Stimulated activated CD8-positive, alpha-beta memory T cell treated with anti-CD3 and anti-CD28 coated beads, Interleukin-2, amount 100 ng/mL, for 1 hour (primary cell): Measurements from ENCODE around the gene PPM1G.
A peak's percentile ranks its signal among the peaks of the same experiment; 100 is the strongest.

ENCODE experiments used
- DNase-seq, 2 donors: peaks; one replicate each; pipeline ENCODE4 v3.0.0-alpha.2; 2020; ENCODE audit warnings: low read depth in 2 of 2

The PPM1G gene

DNA sequence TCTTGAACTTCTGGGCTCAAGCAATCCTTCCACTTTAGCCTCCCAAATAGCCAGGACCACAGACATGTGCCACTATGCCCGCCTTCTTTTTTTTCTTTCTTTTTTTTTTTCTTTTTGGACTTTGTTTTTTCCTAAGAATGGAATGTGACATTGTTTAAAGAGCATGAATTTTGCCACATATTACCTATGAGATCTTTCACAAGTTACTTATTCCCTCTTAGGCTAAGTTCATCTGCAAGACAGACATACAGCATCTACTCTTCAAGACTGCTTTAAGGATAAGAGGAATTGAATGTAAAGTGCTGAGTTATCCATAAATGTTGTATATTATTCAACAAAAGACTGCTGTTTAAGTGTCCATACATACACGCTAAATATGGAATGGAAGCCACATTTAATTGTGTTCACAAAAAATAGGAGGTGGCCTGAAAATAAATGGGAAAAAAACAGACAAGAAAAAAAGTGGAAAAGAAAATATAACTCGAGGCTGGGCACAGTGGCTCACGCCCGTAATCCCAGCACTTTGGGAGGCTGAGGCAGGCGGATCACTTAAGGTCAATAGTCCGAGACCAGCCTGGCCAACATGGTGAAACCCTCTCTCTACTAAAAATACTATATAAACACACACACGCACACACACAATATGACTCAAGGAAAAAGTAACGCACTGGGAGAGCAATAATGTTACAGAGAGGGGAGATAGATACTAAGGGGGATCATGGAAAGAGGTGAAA is 3.2 kb upstream of the PPM1G start:
- no peak for DNase-seq

DNA sequence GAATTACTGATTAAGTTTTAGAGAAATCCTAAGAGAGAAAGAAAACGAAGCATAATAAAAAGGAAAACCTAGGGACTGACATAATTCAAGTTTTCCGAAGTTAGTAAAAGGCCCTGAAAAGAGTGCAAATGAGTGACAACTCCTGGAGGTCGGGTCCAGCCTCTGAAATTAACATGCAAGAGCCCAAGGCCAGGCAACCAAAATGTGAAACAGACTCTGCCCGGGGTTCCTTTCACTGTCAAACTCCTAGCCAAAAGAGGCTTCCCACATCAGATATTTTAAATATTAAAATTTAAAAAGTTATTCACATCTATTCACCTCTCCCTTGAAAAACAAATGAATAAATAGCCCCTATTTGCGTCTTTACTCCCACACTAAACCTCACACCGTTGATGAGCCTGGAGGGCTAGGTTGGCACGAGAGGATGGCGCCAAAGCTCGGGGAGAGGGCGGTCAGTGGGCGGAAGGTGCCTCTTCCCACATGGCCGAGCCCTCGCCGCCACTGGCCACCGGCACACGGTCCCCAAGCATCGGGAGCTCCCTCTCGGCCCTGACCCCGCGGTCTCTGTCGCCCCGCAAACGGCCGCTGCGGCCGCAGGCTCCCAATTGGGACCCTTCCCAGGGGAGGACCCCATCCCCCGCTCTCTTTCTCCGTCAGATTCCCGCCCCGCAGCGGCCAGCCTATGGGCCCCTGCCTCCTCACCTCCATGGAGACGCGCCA is 630 bp downstream of the PPM1G start:
- no peak for DNase-seq

GRCh38 chr2:27407798-27408491 is 1.4 kb downstream of the PPM1G start:
- DNase-seq = no peak

- no peak for DNase-seq
Observed at GRCh38 chr2:27400348-27401135, 8.8 kb downstream of the PPM1G start.

DNA sequence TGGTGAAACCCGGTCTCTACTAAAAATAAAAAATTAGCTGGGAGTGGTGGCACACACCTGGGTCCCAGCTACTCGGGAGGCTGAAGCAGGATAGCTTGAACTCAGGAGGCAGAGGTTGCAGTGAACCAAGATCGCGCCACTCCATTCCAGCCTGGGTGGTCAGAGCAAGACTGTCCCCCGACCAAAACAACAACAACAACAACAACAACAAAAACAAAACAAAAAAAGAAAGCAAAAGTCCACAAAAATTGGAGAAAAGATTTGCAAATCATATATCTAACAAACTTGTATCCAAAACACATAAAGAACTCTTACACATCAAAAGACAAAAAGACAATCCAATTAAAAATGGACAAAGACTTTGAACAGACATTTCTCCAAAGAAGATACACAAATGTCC is 10.4 kb downstream of the PPM1G start:
- no peak for DNase-seq

DNA sequence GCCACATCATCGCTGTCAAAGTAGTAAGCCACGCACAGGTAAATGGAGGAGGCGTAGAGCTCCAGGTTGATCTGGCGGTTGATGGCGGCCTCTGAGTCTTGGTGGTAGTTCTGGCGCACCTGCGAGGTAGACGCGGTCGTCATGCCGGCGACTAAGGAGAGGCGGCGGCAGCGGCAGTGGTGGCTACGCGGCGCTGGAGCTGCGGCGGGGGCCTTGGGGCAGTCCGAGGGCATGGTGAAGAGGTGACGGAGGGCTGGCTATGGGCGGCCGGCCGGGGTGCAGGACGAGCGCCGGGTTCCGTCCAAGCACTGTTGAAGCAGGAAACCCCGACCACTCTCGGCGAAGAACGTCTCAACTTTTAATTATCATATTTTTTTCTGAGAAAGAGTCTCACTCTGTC is 16.2 kb downstream of the PPM1G start:
- DNase-seq = no peak

DNA sequence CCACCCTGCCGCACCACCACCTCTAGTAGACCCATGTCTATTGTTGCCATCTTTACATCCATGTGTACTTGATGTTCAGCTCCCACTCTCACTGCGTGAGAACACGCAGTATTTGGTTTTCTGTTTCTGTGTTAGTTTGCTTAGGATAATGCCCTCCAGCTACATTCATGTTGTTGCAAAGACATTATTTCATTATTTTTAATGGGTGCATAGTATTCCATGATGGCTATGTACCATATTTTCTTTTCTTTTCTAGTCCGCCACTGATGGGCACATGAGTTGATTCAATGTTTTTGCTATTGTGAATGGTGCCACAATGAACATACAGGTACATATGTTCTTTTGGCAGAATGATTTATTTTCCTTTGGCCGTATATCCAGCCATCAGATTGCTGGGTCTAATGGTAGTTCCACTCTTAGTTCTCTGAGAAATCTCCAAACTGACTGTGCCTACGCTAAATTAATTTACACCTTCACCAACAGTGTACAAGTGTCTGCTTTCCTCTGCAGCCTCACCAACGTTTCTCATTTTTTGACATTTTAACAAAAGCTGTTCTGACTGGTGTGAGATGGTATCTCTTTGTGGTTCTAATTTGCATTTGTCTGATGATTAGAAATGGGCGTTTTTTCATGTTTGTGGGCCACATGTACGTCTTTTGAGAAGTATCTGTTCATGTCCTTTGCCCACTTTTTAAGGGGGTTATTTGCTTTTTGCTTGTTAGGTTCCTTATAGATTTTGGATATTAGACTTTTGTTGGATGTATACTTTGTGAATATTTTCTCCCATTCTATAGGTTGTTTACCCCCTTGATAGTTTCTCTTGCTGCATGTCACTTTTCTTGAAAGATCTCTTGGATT is 18.3 kb downstream of the PPM1G start:
- no peak for DNase-seq

- no peak for DNase-seq
Observed at GRCh38 chr2:27381577-27382181, 27.7 kb downstream of the PPM1G start.

DNA sequence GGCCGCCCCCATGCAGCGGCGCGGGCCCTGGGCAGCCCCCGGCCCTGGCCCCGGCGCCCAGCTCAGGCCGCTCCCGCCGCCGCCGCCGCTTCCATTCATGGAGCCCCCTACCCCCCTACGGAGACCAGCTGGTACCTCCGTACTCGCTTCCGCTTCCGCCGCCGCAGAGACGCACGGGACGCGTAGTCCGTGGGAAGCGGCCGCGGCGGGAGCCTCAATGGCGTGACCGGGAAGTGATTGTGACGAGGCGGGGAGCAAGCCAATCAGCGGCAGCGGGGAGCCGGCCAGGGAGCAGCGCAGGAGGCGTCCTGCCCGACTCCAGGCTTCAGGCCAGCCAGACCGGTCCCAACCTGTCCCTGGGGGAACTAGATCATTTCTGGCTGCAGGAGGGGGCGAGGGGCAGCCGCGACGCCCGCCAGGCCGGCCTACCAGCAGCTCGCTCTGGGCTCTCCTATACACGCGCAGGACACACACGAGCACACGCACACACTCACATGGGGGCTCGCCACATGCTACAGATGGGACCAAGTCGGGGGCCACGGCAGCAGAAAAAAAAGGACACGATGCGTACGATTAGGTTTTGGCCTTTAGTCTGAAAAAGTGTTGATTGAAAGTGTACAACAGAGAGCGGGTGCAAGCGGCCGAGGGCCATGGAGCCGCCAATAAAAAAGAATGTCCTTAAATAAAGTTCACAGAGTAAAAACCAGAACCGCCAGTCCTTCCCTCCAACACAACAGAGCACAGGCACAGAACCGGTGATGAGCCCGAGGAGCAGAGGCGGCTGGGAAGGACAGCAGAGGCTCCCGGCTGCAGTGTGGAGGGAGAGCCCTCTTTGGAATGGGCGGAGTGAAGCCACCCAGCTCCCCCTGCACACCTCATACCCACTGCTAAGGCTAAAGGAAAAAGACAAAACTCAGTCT is 28.5 kb downstream of the PPM1G start, which contains the start of gene ZNF513:
Gene ZNF513 (minus strand): TSS at position 109 of the 920 bp plus-strand sequence. CDS start 208 bp downstream, outside the sequence.
- peak; percentile 76 to 78 for DNase-seq

DNA sequence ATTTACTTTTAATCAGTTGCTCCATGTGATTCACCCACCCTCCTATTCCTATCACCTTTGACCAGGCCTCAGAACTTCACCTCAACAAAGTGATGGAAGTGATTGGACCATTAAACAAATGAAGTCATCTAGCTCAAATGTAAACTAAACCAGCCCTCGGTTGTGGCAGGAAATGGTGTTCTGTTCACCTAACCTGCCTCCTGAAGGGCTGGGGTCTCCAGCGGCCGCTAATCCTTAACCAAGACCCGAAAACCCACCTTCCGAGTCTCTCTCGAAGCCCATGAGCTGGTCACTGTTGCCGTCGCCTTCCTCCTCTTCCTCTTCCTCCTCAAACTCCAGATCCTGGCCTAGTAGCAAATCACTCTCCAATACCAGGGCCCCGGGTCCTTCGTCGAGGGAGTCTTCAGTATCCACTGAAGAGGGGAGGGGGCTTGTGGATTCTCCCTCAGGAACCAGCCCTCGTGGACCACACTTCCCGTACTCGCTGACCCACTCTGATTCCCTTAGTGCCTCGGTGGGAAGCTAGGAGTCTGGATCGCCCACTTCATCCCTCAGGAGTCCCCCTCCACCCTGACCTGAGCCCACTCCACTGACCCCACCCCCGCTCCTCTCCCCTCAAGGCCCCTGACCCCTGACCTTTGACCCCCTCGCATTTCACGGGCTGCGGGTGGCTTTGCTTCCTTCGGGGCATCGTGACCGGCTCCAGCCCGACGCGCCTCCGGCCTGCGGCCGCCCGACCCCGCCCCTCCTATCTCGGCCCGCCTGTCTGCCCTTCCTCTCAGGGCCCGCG is 29.4 kb downstream of the PPM1G start:
- DNase-seq = no peak

DNA sequence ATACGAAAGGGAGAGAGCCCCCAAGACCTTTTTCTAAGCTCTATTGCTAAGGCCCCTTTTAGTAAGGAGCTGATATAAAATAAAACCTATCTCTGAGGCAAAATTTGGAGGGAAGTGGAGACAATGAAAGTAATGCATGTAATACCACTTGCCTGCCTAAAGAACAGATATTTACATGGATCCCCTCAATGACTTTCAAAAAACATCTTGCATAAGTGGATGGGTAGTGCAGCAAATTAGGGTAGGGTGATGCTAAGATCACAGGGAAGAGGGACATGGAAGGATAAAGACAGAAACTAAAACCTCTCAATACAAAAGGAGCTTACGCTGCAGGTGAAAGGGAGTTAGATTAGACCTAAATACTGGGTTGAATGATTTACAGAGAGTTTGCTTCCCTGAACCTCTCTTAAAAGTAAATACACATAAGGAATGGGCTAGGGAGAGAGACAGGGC is 30.0 kb downstream of the PPM1G start:
- no peak for DNase-seq

- DNase-seq = no peak
Observed at GRCh38 chr2:27378809-27379290, 30.5 kb downstream of the PPM1G start.

GRCh38 chr2:27378096-27378808 is 31.1 kb downstream of the PPM1G start:
- no peak for DNase-seq

GRCh38 chr2:27377618-27378095 is 31.7 kb downstream of the PPM1G start:
- DNase-seq = no peak

DNA sequence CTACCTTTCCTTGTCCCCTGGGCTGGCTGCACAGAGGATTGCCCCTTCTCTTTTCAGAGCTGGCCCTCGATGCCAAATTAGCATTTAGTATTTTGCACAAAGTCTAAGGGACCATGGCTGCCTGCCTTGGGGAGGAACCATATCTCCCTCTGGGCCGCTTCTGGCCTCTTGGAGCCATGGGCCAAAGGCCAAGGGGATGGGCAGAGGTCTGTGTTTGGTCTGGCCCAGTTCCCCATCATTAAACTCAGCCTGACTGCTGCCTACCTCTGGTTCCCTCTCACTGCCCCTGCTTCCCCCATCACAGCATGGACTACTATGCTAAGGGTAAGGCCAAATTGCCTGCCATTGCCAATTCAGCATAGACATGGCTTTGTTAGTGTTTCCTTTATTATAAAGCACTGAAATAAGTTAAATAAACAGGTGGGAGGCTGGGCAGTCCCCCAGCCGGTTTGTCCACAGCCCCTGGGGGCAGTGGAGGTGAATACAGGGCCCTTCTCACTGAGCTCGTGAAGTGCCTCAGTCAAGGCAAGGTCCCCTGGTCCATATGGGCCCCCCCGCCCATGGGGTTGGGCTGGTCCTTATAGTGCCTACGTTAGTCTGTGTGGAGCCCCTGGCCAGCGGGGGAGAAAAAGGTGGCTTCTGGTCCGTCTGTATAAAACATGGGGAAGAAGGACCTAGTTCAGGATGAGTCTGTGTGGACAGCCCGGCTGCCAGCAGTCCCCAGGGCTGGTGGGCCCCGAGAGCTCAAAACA is 32.3 kb downstream of the PPM1G start:
- DNase-seq = no peak

- no peak for DNase-seq
Observed at GRCh38 chr2:27376151-27376865, 33.1 kb downstream of the PPM1G start.
